HG02973 (cell line): Measurements from ENCODE around the gene MYEOV.

Source experiments
- ATAC-seq: cut with Tn5 transposase; IDR thresholded peaks from one replicate; pipeline ENCODE4 v1.9.1; 2021; ENCODE audit warnings: moderate library complexity; ENCODE audit not compliant: unreplicated experiment

Gene MYEOV

DNA sequence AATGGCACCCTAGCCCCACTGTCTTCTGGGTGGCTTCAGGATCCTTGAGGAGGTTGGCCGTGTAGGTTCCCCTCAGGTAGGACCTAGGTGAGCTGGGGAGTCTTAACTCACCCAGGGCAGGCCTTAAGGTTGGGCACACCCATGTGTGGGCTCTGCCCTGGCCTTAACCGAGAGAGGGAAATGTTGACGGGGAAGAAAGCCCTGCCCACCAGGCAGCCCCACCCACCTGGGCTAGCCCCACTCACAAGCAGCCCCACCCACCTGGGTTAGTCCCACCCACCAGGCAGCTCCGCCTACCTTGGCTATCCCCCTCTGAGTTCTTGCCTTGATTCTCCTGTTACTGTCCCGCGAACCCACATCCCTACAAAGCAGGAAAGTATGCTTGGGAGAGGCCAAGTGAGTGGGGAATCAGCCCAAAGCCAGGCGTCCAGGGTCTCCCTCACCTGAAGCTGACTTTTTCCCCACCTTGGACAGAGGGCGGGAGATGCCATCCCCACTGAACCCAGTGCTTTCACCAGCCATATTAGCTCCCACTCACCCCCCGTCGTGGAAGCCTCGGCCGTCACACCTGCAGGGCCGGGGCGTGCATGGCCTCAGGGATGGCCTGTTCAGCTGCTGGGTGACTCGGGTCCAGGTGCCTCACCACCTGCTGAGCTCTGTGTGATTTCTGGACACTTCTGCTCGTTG lies at the start of gene MYEOV:
Gene MYEOV (plus strand): TSS at position 337 of the 687 bp plus-strand sequence. CDS start 1,200 bp downstream, outside the sequence.
- no peak for ATAC-seq

DNA sequence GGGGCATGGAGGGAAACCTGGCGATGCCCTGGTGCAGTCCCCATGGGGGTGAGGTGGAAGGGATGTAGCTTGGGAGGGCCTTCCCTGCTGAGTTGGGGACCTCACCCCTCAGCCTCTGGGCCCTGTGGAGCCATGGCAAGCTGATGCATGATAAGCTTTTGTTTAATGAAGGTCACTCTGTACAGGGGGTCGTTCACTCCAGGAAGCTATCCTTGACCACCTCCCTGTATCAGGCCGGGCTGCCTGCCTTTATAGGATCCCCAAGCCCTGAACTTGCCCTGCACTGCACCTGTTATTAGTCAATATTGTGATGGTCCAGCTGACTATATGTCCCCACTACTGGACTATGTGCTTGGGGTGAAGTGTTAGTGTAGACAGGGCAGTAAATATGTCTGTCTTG lies 49.7 kb upstream of the MYEOV start:
- ATAC-seq, result no peak

- no peak for ATAC-seq
Measured at GRCh38 chr11:69245041-69245440, 48.9 kb upstream of the MYEOV start.

GRCh38 chr11:69245491-69246345 lies 48.2 kb upstream of the MYEOV start:
- no peak for ATAC-seq

DNA sequence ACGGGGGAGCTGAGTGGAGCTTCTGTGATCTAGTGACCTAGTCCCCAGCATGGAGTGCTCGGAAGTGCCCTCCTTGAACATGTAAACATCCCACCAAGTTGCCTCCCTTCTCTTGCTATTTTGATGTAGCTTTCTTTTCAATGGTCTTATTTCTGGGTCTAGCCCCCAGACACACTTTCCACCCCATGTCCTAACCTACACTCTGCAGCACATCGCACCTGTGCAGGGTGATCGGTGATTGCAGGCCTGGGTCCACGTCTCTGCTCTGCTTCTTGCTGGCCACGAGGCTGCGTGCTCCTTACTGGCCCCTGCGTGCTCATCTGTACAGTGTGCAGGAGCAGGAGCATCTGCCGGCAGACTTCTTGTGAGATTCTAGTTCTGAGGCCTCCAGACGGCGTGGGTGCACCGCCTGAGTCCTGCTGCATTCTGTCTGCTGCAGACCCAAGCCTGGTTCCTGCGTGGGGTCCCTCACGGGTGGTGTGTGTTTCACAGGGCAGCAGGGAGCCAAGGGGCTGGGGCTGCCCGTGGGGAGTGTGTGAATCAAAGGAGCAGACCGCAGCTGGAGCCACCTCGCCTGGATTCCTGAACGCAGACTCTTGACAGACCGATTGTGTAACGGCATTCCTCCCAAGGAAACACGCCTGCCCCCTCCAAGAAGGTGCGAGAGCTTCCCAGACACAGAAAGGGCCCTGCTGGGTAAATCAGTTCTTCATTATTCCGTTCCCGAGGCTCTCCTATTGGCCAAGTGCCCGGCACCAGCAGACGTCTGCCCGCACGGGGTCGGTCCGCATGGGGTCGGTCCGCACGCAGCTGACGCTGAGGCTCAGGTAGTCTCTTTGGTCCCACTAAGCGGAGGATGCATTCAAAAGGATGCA lies 44.4 kb upstream of the MYEOV start:
- no peak for ATAC-seq

DNA sequence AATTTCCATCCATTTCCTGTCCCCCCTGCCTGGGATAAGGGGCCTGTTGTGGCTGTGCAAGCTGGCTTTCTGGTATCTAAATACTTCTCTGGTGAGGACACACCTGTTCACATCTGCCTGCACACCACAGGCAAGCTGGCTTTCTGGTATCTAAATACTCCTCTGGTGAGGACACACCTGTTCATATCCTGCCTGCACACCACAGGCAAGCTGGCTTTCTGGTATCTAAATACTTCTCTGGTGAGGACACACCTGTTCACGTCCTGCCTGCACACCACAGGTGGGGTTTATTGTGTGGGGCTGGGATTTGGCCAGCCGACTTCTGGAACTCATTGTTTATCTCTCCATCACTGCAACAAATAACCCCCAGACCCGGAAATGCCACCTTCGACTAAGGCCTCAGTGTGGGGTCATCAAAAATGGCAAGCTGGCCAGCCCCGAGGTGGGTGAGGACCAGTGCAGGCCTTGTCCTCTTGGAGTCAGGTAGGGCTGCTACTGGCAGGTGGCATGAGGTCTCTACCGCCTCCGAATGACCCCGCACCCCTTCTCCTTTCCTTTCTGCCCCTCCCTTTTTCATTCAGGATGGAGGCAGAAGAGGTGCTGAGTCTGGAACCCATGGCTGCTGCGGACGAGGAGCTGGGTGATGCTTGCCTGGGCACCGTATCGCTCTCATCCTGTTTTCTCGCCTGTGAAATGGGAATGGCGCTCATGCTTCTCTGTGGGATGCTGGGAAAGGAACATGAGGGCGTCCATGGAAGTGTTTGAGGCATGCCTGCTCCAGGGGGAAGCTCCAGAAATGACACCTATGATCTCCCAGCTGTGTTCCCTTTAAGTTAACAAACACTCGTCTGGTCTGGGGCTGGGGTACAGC lies 43.5 kb upstream of the MYEOV start:
- no peak for ATAC-seq

GRCh38 chr11:69251057-69251393 lies 42.9 kb upstream of the MYEOV start:
- ATAC-seq, result no peak

DNA sequence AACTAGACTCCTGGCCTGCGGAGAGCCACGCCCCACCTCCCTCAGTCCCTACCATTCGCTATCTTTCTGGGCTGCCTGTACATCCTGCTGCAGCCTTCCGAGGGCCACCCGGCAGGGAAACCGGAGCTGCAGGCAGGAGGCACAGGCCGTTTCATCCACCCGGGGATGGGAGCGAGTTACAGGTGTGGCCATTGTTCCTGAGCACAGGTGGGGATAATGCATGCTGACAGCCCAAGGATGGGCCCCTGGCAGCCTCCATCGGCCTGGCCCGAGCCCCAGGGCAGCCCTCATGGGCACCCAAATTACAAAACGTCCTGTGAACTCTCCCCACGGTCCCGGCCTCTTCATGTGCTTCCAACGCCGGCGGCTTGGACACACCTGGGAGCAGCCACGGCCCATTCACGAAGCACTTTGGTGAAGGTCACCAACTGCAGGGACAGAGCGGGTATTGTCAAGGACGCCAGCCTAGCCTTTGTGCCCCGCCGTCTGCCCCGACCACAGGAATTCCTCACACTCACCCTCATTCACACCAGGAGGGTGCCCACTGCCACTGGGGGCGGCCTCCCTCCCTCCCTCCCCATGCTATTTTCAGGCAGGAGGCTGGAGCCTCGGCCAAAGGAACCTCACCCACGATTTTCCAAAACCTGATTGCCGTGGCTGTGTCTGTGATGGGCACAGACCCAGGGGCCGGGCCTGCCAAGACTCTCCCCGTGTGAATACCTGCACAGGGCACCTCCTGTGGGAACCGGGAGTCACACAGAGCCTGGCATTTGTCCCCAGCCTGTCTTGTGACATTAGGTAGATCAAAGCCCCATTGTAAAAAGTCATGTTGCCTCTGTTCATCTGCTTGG lies 42.1 kb upstream of the MYEOV start:
- ATAC-seq, result no peak

- ATAC-seq, result no peak
Measured at GRCh38 chr11:69252490-69252837, 41.5 kb upstream of the MYEOV start.

DNA sequence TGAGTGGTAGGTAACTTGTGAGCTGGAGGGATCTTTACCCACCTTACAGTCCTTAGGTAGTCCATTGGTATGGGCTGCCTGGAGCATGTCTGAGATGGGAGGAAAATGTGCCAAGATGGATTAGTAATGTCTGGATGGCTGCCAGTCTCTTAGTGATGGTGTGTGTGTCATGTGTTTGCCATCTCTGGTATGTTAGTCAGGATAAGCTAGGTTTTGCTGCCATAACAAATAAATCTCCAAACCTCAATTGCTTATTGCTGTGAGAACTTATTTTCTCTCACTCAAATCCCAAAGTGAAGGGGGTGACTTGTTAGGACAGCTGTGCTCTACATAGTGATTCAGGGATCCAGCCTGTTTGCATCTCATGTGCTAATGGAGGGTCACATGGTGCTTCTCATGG lies 40.9 kb upstream of the MYEOV start:
- no peak for ATAC-seq

- ATAC-seq, result no peak
Measured at GRCh38 chr11:69257134-69257533, 36.8 kb upstream of the MYEOV start.

- no peak for ATAC-seq
Measured at GRCh38 chr11:69257838-69258658, 35.9 kb upstream of the MYEOV start.

DNA sequence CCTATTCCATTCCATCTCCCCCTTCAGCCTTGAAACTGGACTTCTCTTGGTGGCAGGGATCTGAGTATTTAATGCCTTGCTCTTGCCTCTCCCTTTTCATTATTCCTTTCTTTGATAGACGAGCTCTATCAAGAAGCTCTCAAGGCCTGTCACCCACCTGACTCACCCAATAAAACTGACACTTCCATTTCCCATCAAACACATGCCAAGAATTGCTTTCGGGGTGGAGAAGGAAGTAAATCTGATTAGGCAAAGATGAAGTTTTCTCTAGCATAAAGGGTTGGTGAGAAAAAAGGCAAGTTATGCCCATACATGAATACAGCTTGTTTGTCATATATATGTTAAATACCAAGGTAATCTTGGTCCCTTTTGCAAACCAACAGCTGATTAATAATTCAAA lies 34.9 kb upstream of the MYEOV start:
- ATAC-seq, result no peak

DNA sequence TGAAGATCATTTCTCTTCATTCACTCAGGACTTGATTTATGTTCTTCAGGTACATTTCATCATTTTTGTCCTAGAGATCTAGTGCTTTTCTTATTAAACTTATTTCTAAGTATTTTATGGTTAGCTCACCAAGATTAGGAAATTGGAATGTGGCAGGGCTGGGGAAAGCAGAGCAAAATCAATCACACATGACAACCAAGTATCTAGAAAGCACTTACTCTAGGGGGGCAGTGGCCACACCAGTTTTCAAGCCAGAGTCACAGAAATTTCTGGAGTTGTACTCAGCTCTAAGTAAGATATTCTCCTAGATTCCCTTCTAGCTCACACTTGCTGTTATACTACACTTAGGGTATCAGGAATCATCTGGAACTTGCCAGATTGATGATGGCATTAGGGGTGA lies 33.3 kb upstream of the MYEOV start:
- no peak for ATAC-seq

GRCh38 chr11:69261116-69261515 lies 32.8 kb upstream of the MYEOV start:
- ATAC-seq, result no peak

GRCh38 chr11:69262918-69263735 lies 30.8 kb upstream of the MYEOV start:
- ATAC-seq, result no peak

DNA sequence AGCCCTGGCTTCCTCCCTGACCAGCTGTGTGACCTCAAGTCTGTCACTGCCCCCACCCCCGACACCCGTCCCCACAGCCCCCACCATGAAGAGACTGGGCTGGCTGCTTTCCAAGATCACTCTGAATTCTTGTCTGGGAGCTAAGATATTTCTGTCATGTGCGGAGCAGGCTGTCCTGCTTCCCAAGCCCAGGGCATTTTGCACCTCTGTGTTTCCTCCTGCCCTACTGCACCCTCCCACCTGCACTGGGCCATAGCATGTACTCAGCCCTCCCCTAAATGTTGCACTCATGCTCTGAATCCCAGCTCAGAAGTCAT lies 30.3 kb upstream of the MYEOV start:
- ATAC-seq, result no peak

- ATAC-seq, result no peak
Measured at GRCh38 chr11:69264486-69264885, 29.5 kb upstream of the MYEOV start.
